C4-2B (cell line): ENCODE results near the gene TTLL3.

Source experiments
- H3K27ac ChIP-seq: fragments of 450-650 bp; 2 replicates; pipeline ENCODE4 v1.5.1; 2017
- ZFX ChIP-seq: fragments of 450-650 bp; IDR thresholded peaks from 2 replicates; pipeline ENCODE4 v1.6.1; 2017
- TF ChIP-seq, protein P1 (sequence below): fragments of 450-650 bp; conservative IDR thresholded peaks from 2 replicates; pipeline ENCODE4 v1.5.1; 2017; ENCODE audit warnings: mild to moderate bottlenecking

TTLL3 gene

DNA sequence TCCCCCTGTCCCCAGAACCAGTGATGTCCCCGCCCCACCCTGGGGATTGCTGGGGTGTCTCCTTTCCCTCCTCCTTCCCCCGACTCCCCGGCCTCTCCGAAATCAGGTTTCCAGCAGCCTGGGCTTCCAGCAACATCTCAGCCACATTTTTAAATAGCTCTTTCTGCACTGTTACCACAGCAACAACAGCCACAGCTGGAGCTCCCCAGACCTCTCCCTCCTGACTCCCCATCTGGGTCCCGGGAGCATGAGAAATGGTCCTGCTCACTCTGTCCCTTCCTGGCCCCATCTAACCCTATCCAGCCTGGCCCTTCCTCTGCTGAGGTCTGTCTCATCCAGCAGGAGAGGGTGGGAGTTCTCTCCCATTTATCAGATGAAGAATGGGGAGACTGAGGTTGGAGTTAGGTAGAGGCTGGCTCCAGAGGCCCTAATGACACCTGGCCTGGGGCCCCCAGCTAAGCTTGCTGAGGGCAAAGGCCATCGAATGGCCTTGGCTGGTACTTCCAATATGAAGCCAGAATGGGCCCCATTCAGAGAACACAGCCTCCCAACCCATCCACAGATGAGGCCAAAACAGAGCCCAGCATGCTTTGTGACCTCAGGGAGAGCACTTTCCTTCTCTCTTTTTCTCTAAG is 41.8 kb upstream of the TTLL3 start:
- TF ChIP-seq, protein P1, sequence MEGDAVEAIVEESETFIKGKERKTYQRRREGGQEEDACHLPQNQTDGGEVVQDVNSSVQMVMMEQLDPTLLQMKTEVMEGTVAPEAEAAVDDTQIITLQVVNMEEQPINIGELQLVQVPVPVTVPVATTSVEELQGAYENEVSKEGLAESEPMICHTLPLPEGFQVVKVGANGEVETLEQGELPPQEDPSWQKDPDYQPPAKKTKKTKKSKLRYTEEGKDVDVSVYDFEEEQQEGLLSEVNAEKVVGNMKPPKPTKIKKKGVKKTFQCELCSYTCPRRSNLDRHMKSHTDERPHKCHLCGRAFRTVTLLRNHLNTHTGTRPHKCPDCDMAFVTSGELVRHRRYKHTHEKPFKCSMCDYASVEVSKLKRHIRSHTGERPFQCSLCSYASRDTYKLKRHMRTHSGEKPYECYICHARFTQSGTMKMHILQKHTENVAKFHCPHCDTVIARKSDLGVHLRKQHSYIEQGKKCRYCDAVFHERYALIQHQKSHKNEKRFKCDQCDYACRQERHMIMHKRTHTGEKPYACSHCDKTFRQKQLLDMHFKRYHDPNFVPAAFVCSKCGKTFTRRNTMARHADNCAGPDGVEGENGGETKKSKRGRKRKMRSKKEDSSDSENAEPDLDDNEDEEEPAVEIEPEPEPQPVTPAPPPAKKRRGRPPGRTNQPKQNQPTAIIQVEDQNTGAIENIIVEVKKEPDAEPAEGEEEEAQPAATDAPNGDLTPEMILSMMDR = no peak
- no peak for TF ChIP-seq ZFX
- no peak overlapping the region; the same call in 1 of the 2 replicates for H3K27ac ChIP-seq

DNA sequence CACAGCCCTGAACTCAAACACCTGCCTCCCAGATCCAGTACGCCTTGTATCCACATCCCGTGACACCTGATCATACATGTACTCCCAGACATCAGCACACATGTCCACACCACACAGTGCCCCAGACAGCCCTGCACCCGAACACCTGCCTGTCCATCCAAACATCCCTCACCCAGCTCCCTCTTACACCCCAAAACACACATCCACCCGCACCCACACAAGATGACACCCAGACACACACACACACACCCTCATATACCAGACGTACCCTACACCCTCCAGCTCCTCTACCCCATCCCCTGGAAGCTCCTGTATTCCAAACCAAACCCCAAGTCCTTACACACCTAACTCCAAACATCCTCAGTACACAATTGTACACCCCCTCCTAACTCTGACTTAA is 41.0 kb upstream of the TTLL3 start:
- no peak for TF ChIP-seq ZFX
- TF ChIP-seq, protein P1 = no peak
- H3K27ac ChIP-seq = peak overlapping the region; percentile 88

DNA sequence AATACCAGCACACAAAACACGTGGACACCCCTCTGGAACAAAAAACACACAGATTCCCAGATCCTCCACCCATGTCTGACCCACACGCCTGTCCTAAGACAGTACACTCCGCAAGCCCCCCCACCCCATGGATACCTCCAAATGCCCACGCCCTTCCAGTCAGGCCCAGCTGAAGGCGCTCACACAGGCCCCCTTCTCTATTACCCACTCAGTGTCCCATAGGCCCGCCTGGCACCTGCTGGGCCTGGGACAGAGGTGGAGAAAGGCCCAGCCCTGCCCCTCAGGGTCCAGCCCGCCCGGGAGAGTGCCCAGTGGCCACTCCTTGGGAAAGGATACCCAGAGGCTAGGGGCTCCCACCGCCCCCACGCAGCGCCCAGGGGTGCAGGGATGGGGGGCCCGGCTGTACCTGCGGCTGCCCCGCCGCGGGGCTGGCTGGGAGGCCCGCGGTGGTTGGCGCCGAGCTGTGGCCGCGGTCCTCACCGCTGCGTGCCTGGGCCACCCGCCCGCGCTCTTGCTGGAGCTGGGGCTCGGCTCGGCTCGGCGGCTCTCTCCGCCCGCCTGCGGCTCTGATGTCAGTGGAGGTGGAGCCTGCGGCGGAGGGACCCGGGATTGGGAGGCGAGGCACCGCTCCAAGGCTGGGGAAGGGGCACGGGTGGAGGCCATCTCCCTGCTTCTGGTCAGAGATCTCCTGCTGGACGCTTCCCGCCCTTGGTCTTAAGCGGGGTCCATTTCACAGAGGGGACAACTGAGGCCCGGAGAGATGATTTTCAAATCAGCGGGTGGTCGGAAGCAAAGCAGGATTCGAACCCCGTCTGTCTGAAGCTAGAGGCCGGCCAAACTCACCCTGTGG is 40.4 kb upstream of the TTLL3 start, which contains the start of gene CAMK1:
Gene CAMK1, minus strand, starts transcription at position 522 of the 850 bp plus-strand sequence. CDS start 2,198 bp downstream, outside the sequence.
- H3K27ac ChIP-seq = peak within 1 kb of the TSS; percentile 88
- TF ChIP-seq, protein P1 = no peak
- TF ChIP-seq ZFX = peak; percentile 81

DNA sequence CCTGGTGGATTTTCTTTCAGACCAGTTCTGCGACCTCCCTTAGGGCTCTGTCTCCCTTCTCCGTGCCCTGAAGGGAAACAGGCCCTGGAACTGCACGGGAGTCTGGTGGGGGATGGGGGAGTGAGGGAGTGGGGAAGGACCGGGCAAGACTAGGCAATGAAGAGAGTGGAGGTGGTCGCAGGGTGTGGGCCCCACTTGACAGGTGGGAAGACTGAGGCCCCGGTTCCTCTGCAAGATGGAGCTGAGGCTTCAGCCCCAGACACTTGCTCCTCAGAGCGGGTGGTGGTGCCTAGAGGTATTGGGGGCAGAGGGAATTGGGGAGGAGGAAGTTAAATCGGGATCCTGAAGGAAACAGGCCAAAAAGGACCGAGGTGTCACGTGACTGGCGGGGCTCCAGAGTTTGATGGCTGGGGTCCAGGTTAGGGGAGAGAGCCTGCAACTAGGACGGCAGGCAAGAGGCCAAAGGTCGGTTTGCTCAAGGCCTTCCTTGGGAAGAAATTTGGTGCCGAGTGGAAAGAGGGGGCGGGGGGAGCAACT is 39.7 kb upstream of the TTLL3 start:
- H3K27ac ChIP-seq = peak overlapping the region; percentile 88
- TF ChIP-seq, protein P1 = no peak

DNA sequence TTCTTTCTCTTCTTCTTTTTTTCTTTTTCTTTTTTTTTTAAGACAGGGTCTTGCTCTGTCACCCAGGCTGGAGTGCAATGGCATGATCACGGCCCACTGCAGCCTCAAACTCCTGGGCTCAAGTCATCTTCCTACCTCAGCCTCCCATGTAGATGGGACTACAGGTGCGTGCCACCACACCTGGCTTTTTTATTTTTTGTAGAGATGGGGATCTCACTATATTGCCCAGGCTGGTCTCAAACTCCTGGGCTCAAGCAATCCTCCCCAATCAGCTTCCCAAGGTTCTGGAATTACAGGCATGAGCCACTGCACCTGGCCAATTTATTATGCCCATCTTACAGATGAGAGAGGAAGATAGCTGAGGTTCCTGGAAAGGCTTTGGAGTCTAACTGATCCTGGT is 39.1 kb upstream of the TTLL3 start:
- H3K27ac ChIP-seq = peak overlapping the region; percentile 88

DNA sequence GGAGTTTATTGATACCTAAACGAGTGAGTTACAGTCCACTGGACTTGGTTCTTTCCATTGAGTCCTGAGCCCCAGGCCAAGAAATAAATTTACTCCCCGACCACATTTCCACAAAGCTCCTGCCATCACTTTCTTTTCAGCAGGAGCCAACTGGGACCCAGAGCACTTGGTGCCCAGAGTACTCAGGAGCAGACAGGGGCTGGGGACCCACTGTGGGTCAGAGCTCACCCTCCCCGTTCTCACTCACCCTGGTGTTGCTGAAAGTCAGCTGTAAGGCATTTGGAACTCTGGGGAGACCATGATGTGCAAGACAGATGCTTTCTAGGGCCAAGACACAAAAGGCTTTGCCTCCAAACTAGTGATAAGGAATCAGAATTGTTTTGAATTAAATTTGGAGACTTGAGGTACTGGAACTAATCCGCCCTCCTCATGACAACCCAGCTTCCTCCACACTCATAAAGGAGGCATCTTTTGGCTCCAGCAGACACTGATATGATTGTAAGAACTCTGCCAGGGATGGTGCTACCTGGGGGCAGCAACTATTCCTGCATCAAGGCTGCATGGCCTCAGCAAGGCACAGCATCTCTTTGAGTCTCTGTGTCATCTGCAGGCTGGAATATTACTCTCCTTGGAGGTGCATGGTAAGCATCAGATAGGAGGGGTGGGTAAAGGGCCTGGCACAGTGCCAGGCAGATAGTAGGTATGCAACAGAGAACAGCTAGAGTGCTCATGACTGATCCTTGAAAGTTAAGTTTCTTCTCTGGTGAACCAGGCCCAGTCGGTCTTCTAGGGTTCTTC is 33.0 kb upstream of the TTLL3 start:
- TF ChIP-seq, protein P1 = no peak
- no peak overlapping the region for H3K27ac ChIP-seq

DNA sequence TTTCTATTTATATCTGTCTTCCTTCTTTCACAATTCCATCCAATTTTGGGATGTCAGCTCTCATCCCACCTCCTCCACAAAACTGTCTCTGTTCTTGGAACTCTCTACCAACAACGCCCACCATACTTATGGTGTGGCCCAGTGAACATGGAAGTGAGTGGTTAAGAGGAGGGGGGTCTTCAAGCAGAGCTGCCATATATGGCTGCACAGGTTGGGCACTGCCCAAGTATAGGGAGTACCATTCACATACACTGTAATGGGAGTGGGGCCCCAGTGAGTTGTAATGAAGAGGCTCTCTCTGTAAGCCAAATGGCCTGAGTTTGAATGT is 32.4 kb upstream of the TTLL3 start:
- no peak for TF ChIP-seq ZFX
- TF ChIP-seq, protein P1 = no peak
- H3K27ac ChIP-seq = no peak overlapping the region
